Measurements from ENCODE around the gene INPP5B.

Gene INPP5B

GRCh38 chr1:37853157-37853556 lies 93.7 kb downstream of the INPP5B start:
- ChIA-PET POLR2A (no interaction called here), CTCF (interaction anchor here (1.0 to 1.5 kb wide), 3 partner anchors 9 to 59 kb away, joined by 4 read pairs; no protein-coding TSS in a partner anchor)
- TF ChIP-seq, protein P1, sequence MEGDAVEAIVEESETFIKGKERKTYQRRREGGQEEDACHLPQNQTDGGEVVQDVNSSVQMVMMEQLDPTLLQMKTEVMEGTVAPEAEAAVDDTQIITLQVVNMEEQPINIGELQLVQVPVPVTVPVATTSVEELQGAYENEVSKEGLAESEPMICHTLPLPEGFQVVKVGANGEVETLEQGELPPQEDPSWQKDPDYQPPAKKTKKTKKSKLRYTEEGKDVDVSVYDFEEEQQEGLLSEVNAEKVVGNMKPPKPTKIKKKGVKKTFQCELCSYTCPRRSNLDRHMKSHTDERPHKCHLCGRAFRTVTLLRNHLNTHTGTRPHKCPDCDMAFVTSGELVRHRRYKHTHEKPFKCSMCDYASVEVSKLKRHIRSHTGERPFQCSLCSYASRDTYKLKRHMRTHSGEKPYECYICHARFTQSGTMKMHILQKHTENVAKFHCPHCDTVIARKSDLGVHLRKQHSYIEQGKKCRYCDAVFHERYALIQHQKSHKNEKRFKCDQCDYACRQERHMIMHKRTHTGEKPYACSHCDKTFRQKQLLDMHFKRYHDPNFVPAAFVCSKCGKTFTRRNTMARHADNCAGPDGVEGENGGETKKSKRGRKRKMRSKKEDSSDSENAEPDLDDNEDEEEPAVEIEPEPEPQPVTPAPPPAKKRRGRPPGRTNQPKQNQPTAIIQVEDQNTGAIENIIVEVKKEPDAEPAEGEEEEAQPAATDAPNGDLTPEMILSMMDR (IDR thresholded peaks at IDR 0.05; ENCODE audit: control extremely low read depth, extremely low read depth, low read depth, missing control alignments): no peak
- DNase-seq (ENCODE audit: extremely low spot score): no peak

DNA sequence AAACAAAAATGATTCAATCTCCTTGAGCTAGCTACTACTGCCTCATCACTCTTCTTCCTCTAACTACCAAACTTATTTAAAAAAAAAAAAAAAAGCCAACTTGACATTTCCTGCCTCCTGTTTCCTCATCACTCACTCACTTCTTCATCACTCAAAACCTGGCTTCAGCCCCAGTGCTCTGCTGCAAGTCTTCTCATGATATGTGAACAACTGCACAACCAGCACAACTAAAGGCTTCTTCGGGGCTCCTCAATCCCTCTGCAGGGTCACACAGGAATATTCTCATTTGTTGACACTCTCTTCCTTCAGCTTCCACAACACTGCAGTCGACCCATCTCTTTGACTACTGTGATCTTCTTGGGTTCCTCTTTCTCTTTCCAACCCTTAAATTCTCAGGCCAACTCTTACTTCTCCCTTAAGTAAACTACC lies 95.1 kb downstream of the INPP5B start:
- TF ChIP-seq, protein P1 (IDR thresholded peaks at IDR 0.05; ENCODE audit: control extremely low read depth, extremely low read depth, low read depth, missing control alignments): no peak
- POLR2A ChIA-PET: no interaction called here
- CTCF ChIA-PET: interaction anchor here (1.4 to 2.8 kb wide), 2 partner anchors 8 to 26 kb away, joined by 3 to 37 read pairs; partner anchors contain the start of gene MTF1
- DNase-seq (ENCODE audit: extremely low spot score): no peak

- TF ChIP-seq, protein P1 (IDR thresholded peaks at IDR 0.05; ENCODE audit: control extremely low read depth, extremely low read depth, low read depth, missing control alignments): no peak
- CTCF ChIA-PET: interaction anchor here (0.7 to 2.8 kb wide), 6 partner anchors 9 to 139 kb away, joined by 3 to 37 read pairs (median 3); partner anchors contain the start of genes C1orf122, MTF1 and YRDC
- POLR2A ChIA-PET: interaction anchor here (0.6 kb wide), 1 partner anchor 49 kb away, joined by 3 read pairs; no protein-coding TSS in a partner anchor
These were observed 95.6 kb downstream of the INPP5B start for GRCh38 chr1:37851262-37851661.

GRCh38 chr1:37850352-37850955 lies 96.4 kb downstream of the INPP5B start:
- POLR2A ChIA-PET: interaction anchor here (0.7 kb wide), 1 partner anchor 179 kb away, joined by 9 read pairs; no protein-coding TSS in a partner anchor
- TF ChIP-seq, protein P1 (IDR thresholded peaks at IDR 0.05; ENCODE audit: control extremely low read depth, extremely low read depth, low read depth, missing control alignments): no peak
- CTCF ChIA-PET: interaction anchor here (0.7 to 2.8 kb wide), 7 partner anchors 9 to 140 kb away, joined by 3 to 37 read pairs (median 3); partner anchors contain the start of genes C1orf122, MTF1 and YRDC
- DNase-seq (ENCODE audit: extremely low spot score): no peak

More at GRCh38 chr1:37851262-37851661, 95.6 kb downstream of the INPP5B start:
- no peak for DNase-seq (ENCODE audit: extremely low spot score)

DNA sequence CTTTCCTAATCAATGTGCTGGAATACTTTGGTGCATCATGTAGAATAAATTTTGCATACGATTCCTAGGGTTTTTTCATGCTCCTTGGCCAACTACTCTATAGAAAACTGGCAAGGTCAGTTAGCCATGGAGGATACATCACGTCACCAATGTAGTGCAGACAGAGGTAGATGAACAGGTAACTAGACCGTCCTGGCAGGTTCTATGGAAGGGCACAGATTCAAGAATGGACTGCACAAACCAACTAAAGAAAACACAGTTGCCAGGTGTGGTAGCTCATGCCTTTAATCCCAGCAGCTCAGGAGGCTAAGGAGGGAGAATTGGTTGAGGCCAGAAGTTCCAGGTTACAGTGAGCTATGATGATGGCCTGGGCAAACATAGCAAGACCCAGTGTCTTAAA lies 97.4 kb downstream of the INPP5B start:
- CTCF ChIA-PET: interaction anchor here (1.2 to 2.8 kb wide), 2 partner anchors 10 to 130 kb away, joined by 4 to 37 read pairs; partner anchors contain the start of gene MTF1
- POLR2A ChIA-PET: no interaction called here
- TF ChIP-seq, protein P1 (IDR thresholded peaks at IDR 0.05; ENCODE audit: control extremely low read depth, extremely low read depth, low read depth, missing control alignments): no peak

GRCh38 chr1:37846647-37847339 lies 100.1 kb downstream of the INPP5B start:
- POLR2A ChIA-PET: interaction anchor here (0.6 to 0.7 kb wide), 2 partner anchors 9 to 1669 kb away, joined by 3 read pairs; no protein-coding TSS in a partner anchor

More for the DNA sequence above, 97.4 kb downstream of the INPP5B start:
- no peak for DNase-seq (ENCODE audit: extremely low spot score)

More at GRCh38 chr1:37846647-37847339, 100.1 kb downstream of the INPP5B start:
- CTCF ChIA-PET: interaction anchor here (0.9 to 7.6 kb wide), 6 partner anchors 13 to 27 kb away, joined by 3 to 51 read pairs (median 4); partner anchors contain the start of gene MTF1
- DNase-seq (ENCODE audit: extremely low spot score): no peak
- TF ChIP-seq, protein P1 (IDR thresholded peaks at IDR 0.05; ENCODE audit: control extremely low read depth, extremely low read depth, low read depth, missing control alignments): no peak
